T-helper 9 cell (primary cell): ENCODE data around the gene PRKCQ.

Experiments
- DNase-seq: peaks from one replicate; pipeline ENCODE4 v3.0.0-alpha.2; 2020
- total RNA-seq, 2 donors: gene quantifications; one replicate each; lab custom pipeline; 2026; lab: John Stamatoyannopoulos, UW

The PRKCQ gene
- 121 to 246 reads per million in 2 donors for total RNA-seq

GRCh38 chr10:6579904-6580278 lies at the start of gene PRKCQ:
Gene PRKCQ (minus strand): TSS chr10:6580276. CDS start chr10:6515135, 65,141 bp downstream.
- no peak for DNase-seq

- DNase-seq, result no peak
These were observed 45.4 kb upstream of the PRKCQ start for GRCh38 chr10:6625428-6625827.

- no peak for DNase-seq
These were observed 44.3 kb upstream of the PRKCQ start for GRCh38 chr10:6624392-6624791.

GRCh38 chr10:6622921-6623320 lies 42.8 kb upstream of the PRKCQ start:
- DNase-seq, result no peak

- no peak for DNase-seq
These were observed 41.5 kb upstream of the PRKCQ start for GRCh38 chr10:6621536-6621935.

- DNase-seq, result no peak
These were observed 39.6 kb upstream of the PRKCQ start for GRCh38 chr10:6619660-6620059.

GRCh38 chr10:6618340-6618739 lies 38.3 kb upstream of the PRKCQ start:
- no peak for DNase-seq

GRCh38 chr10:6617309-6618076 lies 37.4 kb upstream of the PRKCQ start:
- DNase-seq, result no peak

GRCh38 chr10:6615971-6616370 lies 35.9 kb upstream of the PRKCQ start:
- DNase-seq, result no peak

GRCh38 chr10:6612371-6612770 lies 32.3 kb upstream of the PRKCQ start:
- DNase-seq, result no peak

- DNase-seq, result no peak
These were observed 30.6 kb upstream of the PRKCQ start for GRCh38 chr10:6610647-6611046.

- no peak for DNase-seq
These were observed 29.5 kb upstream of the PRKCQ start for GRCh38 chr10:6609625-6610024.

GRCh38 chr10:6607778-6608177 lies 27.7 kb upstream of the PRKCQ start:
- no peak for DNase-seq

- no peak for DNase-seq
These were observed 27.1 kb upstream of the PRKCQ start for GRCh38 chr10:6607182-6607581.

GRCh38 chr10:6603142-6604125 lies 23.4 kb upstream of the PRKCQ start:
- no peak for DNase-seq

- no peak for DNase-seq
These were observed 22.6 kb upstream of the PRKCQ start for GRCh38 chr10:6602700-6603084.

- no peak for DNase-seq
These were observed 22.1 kb upstream of the PRKCQ start for GRCh38 chr10:6602026-6602699.

- no peak for DNase-seq
These were observed 21.2 kb upstream of the PRKCQ start for GRCh38 chr10:6601246-6601805.

- no peak for DNase-seq
These were observed 20.3 kb upstream of the PRKCQ start for GRCh38 chr10:6600224-6600987.

- DNase-seq, result no peak
These were observed 18.6 kb upstream of the PRKCQ start for GRCh38 chr10:6598679-6599078.

GRCh38 chr10:6597478-6597877 lies 17.4 kb upstream of the PRKCQ start:
- no peak for DNase-seq

GRCh38 chr10:6595499-6595898 lies 15.4 kb upstream of the PRKCQ start:
- no peak for DNase-seq
